Body of pancreas (tissue), 4 donors: Measurements from ENCODE around the gene RUNX2.

ENCODE experiments used
- POLR2A ChIP-seq, 3 donors: fragments of 450-650 bp; IDR thresholded peaks; one replicate each; pipeline ENCODE4 v1.6.1; 2016; ENCODE audit warnings: antibody characterized with exemption in 3 of 3, mild to moderate bottlenecking in 2 of 3
- TF ChIP-seq, protein P1 (sequence below), 7 experiments: fragments of 450-650 bp in 4 of 7; fragments of 200-600 bp in 3 of 7; sonication (generic) in 3 of 7; IDR thresholded peaks; one replicate each; pipeline ENCODE4 v1.5.1; 2016 to 2019; ENCODE audit warnings: antibody characterized with exemption in 7 of 7

DNA sequence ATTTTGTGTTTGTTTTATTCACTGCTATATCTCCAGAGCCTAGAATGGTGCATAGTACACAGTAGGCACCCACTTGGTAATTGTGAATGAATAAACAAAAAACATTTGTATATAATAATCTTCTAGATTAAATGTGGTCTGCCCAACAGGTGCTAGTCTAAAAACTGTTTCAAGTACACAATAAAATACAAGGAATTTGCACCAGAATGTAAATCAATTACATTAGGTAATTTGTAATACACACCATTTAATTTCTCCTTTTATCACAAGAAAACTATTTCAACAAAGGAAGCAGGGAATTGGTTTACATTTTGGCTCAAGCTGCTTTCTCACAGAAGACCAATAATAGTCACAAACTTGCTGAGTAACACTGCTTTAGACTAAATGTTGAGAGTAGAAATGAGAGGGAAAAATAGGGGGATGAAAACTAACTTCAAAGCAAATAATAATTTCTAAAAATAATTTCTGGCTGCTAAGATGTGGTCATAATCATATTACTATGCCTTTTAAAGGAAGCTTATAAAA is 22.1 kb downstream of the RUNX2 start:
- TF ChIP-seq, protein P1, sequence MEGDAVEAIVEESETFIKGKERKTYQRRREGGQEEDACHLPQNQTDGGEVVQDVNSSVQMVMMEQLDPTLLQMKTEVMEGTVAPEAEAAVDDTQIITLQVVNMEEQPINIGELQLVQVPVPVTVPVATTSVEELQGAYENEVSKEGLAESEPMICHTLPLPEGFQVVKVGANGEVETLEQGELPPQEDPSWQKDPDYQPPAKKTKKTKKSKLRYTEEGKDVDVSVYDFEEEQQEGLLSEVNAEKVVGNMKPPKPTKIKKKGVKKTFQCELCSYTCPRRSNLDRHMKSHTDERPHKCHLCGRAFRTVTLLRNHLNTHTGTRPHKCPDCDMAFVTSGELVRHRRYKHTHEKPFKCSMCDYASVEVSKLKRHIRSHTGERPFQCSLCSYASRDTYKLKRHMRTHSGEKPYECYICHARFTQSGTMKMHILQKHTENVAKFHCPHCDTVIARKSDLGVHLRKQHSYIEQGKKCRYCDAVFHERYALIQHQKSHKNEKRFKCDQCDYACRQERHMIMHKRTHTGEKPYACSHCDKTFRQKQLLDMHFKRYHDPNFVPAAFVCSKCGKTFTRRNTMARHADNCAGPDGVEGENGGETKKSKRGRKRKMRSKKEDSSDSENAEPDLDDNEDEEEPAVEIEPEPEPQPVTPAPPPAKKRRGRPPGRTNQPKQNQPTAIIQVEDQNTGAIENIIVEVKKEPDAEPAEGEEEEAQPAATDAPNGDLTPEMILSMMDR (IDR thresholded peaks at IDR 0.05) = no peak
- no peak for TF ChIP-seq POLR2A (IDR thresholded peaks at IDR 0.05)
